H1 (cell line): Measurements from ENCODE around the gene GNAI1. TPM values are rescaled to one million over a fixed set of nuclear protein-coding genes. Genes with fewer than 3 reads are reported as not detected.

Source experiments
- CTCF ChIA-PET: fragments of 300-600 bp; sonication (Branson Sonifier 250); formaldehyde crosslinking; loops from one replicate; lab custom pipeline; 2021; ENCODE audit not compliant: partially characterized antibody; lab: Charles Lee
- POLR2A ChIA-PET: fragments of 300-600 bp; sonication (Branson Sonifier 250); formaldehyde crosslinking; loops from one replicate; lab custom pipeline; 2021; ENCODE audit warnings: inconsistent platforms; ENCODE audit not compliant: partially characterized antibody; lab: Charles Lee
- DNase-seq, 2 experiments: peaks; one replicate each; pipeline versions ENCODE4 v3.0.0 to v3.0.0-alpha.2; 2010 to 2022; ENCODE audit warnings: low spot score in 2 of 2, low read depth in 1 of 2, mixed read lengths in 1 of 2
- FAIRE-seq: peaks from 2 replicates; lab custom pipeline; 2011; peaks lifted over from hg19 to GRCh38; lab: Jason Lieb, UNC
- H2AFZ ChIP-seq: 2 replicates; pipeline ENCODE4 v1.8.1; 2012; ENCODE audit warnings: low read length, inconsistent platforms
- H2AK5ac ChIP-seq: 2 replicates; pipeline ENCODE4 v1.6.1; 2013; ENCODE audit warnings: low read depth, low read length
- H2BK120ac ChIP-seq: replicated peaks from 2 replicates; pipeline ENCODE3; 2013; ENCODE audit warnings: low read depth, low read length, inconsistent platforms
- H2BK12ac ChIP-seq: 2 replicates; pipeline ENCODE4 v1.6.1; 2013; ENCODE audit warnings: low read depth, low read length
- H2BK15ac ChIP-seq: 2 replicates; pipeline ENCODE4 v1.6.1; 2013; ENCODE audit warnings: low read length
- H2BK20ac ChIP-seq: 2 replicates; pipeline ENCODE4 v1.6.1; 2013; ENCODE audit warnings: low read length
- H2BK5ac ChIP-seq: 2 replicates; pipeline ENCODE4 v1.6.1; 2013; ENCODE audit warnings: low read depth, low read length
- H3K14ac ChIP-seq: 2 replicates; pipeline ENCODE4 v1.6.1; 2013; ENCODE audit warnings: inconsistent platforms; ENCODE audit not compliant: insufficient read length
- H3K18ac ChIP-seq: 2 replicates; pipeline ENCODE4 v1.6.1; 2013; ENCODE audit warnings: low read length; ENCODE audit errors: extremely low read depth
- H3K23ac ChIP-seq: 2 replicates; pipeline ENCODE4 v1.6.1; 2013; ENCODE audit warnings: inconsistent platforms; ENCODE audit not compliant: insufficient read length
- H3K23me2 ChIP-seq: 2 replicates; pipeline ENCODE4 v1.6.1; 2013; ENCODE audit warnings: low read depth, low read length
- H3K27ac ChIP-seq: 2 replicates; pipeline ENCODE4 v1.6.1; 2011; ENCODE audit warnings: low read depth, low read length, inconsistent platforms
- H3K27me3 ChIP-seq, 4 experiments: replicated peaks in 1 of 4; 1 replicate in 1 of 4; 2 replicates in 3 of 4; pipeline versions ENCODE4 v1.6.1 to v1.8.1; 2011 to 2013; ENCODE audit warnings: low read length in 3 of 4, mild to moderate bottlenecking in 3 of 4, inconsistent platforms in 2 of 4, mixed read lengths in 2 of 4, moderate library complexity in 1 of 4; ENCODE audit not compliant: control insufficient read depth in 3 of 4, insufficient read depth in 3 of 4; ENCODE audit errors: extremely low read depth in 1 of 4
- H3K36me3 ChIP-seq, 4 experiments: 2 replicates each; pipeline versions ENCODE4 v1.6.1 to v1.8.1; 2011 to 2013; ENCODE audit warnings: mild to moderate bottlenecking in 4 of 4, low read length in 3 of 4, moderate library complexity in 2 of 4, control low read depth in 1 of 4, inconsistent platforms in 1 of 4; ENCODE audit not compliant: insufficient read depth in 4 of 4, control insufficient read depth in 2 of 4
- H3K4ac ChIP-seq: replicated peaks from 2 replicates; pipeline ENCODE3; 2013; ENCODE audit warnings: low read length, low read depth, mixed read lengths, inconsistent platforms; ENCODE audit not compliant: insufficient read length
- H3K4me1 ChIP-seq, 4 experiments: replicated peaks in 1 of 4; 1 replicate in 1 of 4; 2 replicates in 3 of 4; pipeline versions ENCODE4 v1.6.1 to v1.8.1; 2011 to 2013; ENCODE audit warnings: low read length in 3 of 4, inconsistent platforms in 2 of 4, mixed read lengths in 1 of 4; ENCODE audit not compliant: insufficient read depth in 4 of 4, control insufficient read depth in 3 of 4
- H3K4me2 ChIP-seq, 2 experiments: 2 replicates each; pipeline versions ENCODE4 v1.6.1 to v1.8.1; 2011 to 2013; ENCODE audit warnings: low read depth in 2 of 2, low read length in 2 of 2, control low read depth in 1 of 2, inconsistent platforms in 1 of 2, mild to moderate bottlenecking in 1 of 2; ENCODE audit not compliant: insufficient read depth in 1 of 2
- H3K4me3 ChIP-seq, 4 experiments: fragments of 200-600, 300-600 bp in 1 of 4; sonication (generic), shearing (Covaris generic), sonication (Bioruptor Twin) in 1 of 4; 2 replicates each; pipeline versions ENCODE4 v1.5.1 to v1.8.1; 2011 to 2016; ENCODE audit warnings: low read length in 4 of 4, low read depth in 3 of 4, control low read depth in 2 of 4, inconsistent platforms in 2 of 4, mild to moderate bottlenecking in 2 of 4, mixed read lengths in 1 of 4, moderate library complexity in 1 of 4; ENCODE audit not compliant: insufficient read depth in 2 of 4; ENCODE audit errors: extremely low read depth in 1 of 4
- H3K56ac ChIP-seq: replicated peaks from 2 replicates; pipeline ENCODE3; 2013; ENCODE audit warnings: low read depth, mild to moderate bottlenecking, mixed read lengths, low read length, inconsistent platforms; ENCODE audit not compliant: insufficient read length
- H3K79me1 ChIP-seq: 2 replicates; pipeline ENCODE4 v1.6.1; 2013; ENCODE audit warnings: low read depth, low read length, control low read depth
- H3K79me2 ChIP-seq, 2 experiments: 2 replicates each; pipeline versions ENCODE4 v1.6.1 to v1.8.1; 2012 to 2013; ENCODE audit warnings: low read length in 2 of 2, mild to moderate bottlenecking in 2 of 2, inconsistent platforms in 1 of 2; ENCODE audit not compliant: insufficient read depth in 2 of 2, control insufficient read depth in 1 of 2
- H3K9ac ChIP-seq, 4 experiments: replicated peaks in 1 of 4; 1 replicate in 1 of 4; 2 replicates in 3 of 4; pipeline versions ENCODE4 v1.6.1 to v1.8.1; 2011 to 2013; ENCODE audit warnings: low read depth in 3 of 4, low read length in 3 of 4, control low read depth in 2 of 4, mild to moderate bottlenecking in 2 of 4, moderate library complexity in 2 of 4, inconsistent platforms in 1 of 4; ENCODE audit errors: extremely low read depth in 1 of 4
- H3K9me3 ChIP-seq, 2 experiments: 2 replicates each; pipeline versions ENCODE4 v1.6.1 to v1.8.1; 2012 to 2013; ENCODE audit warnings: mild to moderate bottlenecking in 2 of 2, moderate library complexity in 2 of 2, control low read depth in 1 of 2, inconsistent platforms in 1 of 2, low read depth in 1 of 2, low read length in 1 of 2, mixed read lengths in 1 of 2; ENCODE audit not compliant: insufficient read depth in 2 of 2
- H4K20me1 ChIP-seq, 2 experiments: replicated peaks in 1 of 2; 2 replicates each; pipeline versions ENCODE3 to v1.8.1; 2011 to 2013; ENCODE audit warnings: inconsistent platforms in 2 of 2, low read length in 2 of 2, mild to moderate bottlenecking in 1 of 2; ENCODE audit not compliant: insufficient read depth in 2 of 2, control insufficient read depth in 1 of 2
- H4K5ac ChIP-seq: 2 replicates; pipeline ENCODE4 v1.6.1; 2013; ENCODE audit warnings: low read length, low read depth, mixed read lengths, inconsistent platforms; ENCODE audit not compliant: insufficient read length
- H4K8ac ChIP-seq: 2 replicates; pipeline ENCODE4 v1.8.0; 2013; ENCODE audit warnings: mild to moderate bottlenecking, moderate library complexity, low read length, inconsistent platforms; ENCODE audit not compliant: insufficient read depth; ENCODE audit errors: extremely low read depth
- H4K91ac ChIP-seq: replicated peaks from 2 replicates; pipeline ENCODE3; 2013; ENCODE audit warnings: low read length, mixed read lengths, inconsistent platforms; ENCODE audit not compliant: insufficient read length
- ATF2 ChIP-seq: IDR thresholded peaks from 2 replicates; pipeline ENCODE4 v1.6.1; 2012; ENCODE audit warnings: low read length, inconsistent platforms
- BACH1 ChIP-seq: IDR thresholded peaks from 2 replicates; pipeline ENCODE4 v1.6.1; 2012; ENCODE audit warnings: low read length, improper control_type of control experiment
- BCL11A ChIP-seq, 2 experiments: IDR thresholded peaks; one replicate each; pipeline ENCODE4 v1.6.1; 2011; ENCODE audit warnings: low read depth in 2 of 2, low read length in 2 of 2, mild to moderate bottlenecking in 2 of 2
- CBX8 ChIP-seq: fragments of 300-800, 300-1000 bp; sonication (generic); IDR thresholded peaks from 2 replicates; pipeline ENCODE4 v1.7.1; 2016; ENCODE audit warnings: low read depth, low read length, borderline replicate concordance
- CHD2 ChIP-seq: IDR thresholded peaks from 2 replicates; pipeline ENCODE4 v1.6.1; 2012; ENCODE audit warnings: low read length, improper control_type of control experiment
- GABPA ChIP-seq: IDR thresholded peaks from 2 replicates; pipeline ENCODE4 v1.6.1; 2011; ENCODE audit warnings: mild to moderate bottlenecking, low read length, moderate library complexity, borderline replicate concordance; ENCODE audit not compliant: insufficient read depth
- MAFK ChIP-seq: IDR thresholded peaks from 2 replicates; pipeline ENCODE4 v1.6.1; 2012; ENCODE audit warnings: low read depth, mild to moderate bottlenecking, improper control_type of control experiment, low read length
- MAX ChIP-seq: IDR thresholded peaks from 2 replicates; pipeline ENCODE4 v1.6.1; 2012; ENCODE audit warnings: inconsistent platforms
- SIN3A ChIP-seq, 2 experiments: IDR thresholded peaks in 1 of 2; conservative IDR thresholded peaks in 1 of 2; 2 replicates each; pipeline ENCODE4 v1.6.1; 2011 to 2012; ENCODE audit warnings: low read length in 2 of 2, improper control_type of control experiment in 1 of 2, low read depth in 1 of 2, mild to moderate bottlenecking in 1 of 2
- ZNF274 ChIP-seq: IDR thresholded peaks from 2 replicates; pipeline ENCODE4 v1.7.0; 2012; ENCODE audit warnings: low read length, borderline replicate concordance; ENCODE audit errors: extremely low read depth
- WGBS, 2 experiments: shearing (Covaris generic) in 1 of 2; methylation state at CpG; one replicate each; pipeline versions ENCODE4 v1.1.6 to v1.1.7; 2013 to 2015; ENCODE audit warnings: low lambda C conversion rate in 2 of 2, mixed read lengths in 2 of 2, inconsistent platforms in 1 of 2, low coverage in 1 of 2, missing lambda C conversion rate in 1 of 2; ENCODE audit not compliant: insufficient replicate concordance in 2 of 2, insufficient coverage in 1 of 2, insufficient read length in 1 of 2; ENCODE audit errors: extremely low coverage in 1 of 2, missing lambda C conversion rate in 1 of 2; 5-methylcytosine and 5-hydroxymethylcytosine counted together
- polyA plus RNA-seq, 7 experiments: library from polyadenylated mRNA; depleted of rRNA in 3 of 7; stranded (reverse) in 5 of 7; unstranded in 2 of 7; fragments of >200 nt in 5 of 7; fragments of 200-250 nt in 2 of 7; gene quantifications; 1 replicate in 5 of 7; 2 replicates in 1 of 7; 4 replicates in 1 of 7; pipeline versions ENCODE4 v1.2.1 to v1.2.3, GENCODE V29; 2011 to 2013; ENCODE audit warnings: missing spikeins in 2 of 7, mixed read lengths in 2 of 7
- total RNA-seq: library from RNA; stranded (reverse); fragmentation: NEBNext Ultra II Directional; extraction: Animal tissue kit (Norgen Biotek cat#: 25700); gene quantifications from 2 replicates; pipeline ENCODE4 v1.2.1, GENCODE V29; 2021

GNAI1 gene
- total and polyA plus RNA-seq, 2 of the 8 experiments (the other 6 are each of a cell fraction or from before 2014, with no cell fraction given): 8.0 to 29.5 TPM

- no peak for FAIRE-seq
- POLR2A ChIA-PET: no interaction called here
Observed at GRCh38 chr7:80272560-80273239, 138.1 kb downstream of the GNAI1 start.

More at GRCh38 chr7:80272560-80273239, 138.1 kb downstream of the GNAI1 start:
- H3K79me1 ChIP-seq: no peaks in the 10 kb centered on the region
- no peaks in the 10 kb centered on the region for H3K27me3 ChIP-seq
- 79% methylated on average over 4 of the region's 4 CpGs; no CpG with 5 or more reads in 1 of the 2 experiments for WGBS, 2 experiments
- H4K8ac ChIP-seq: no peak overlapping the region
- no peak overlapping the region for H2BK120ac ChIP-seq
- no peaks in the 10 kb centered on the region for H3K36me3 ChIP-seq
- H2BK5ac ChIP-seq: no peak overlapping the region
- H3K27ac ChIP-seq: no peak overlapping the region
- no peak overlapping the region for H2AFZ ChIP-seq
- no peak overlapping the region for H2BK20ac ChIP-seq
- no peaks in the 10 kb centered on the region for H3K23me2 ChIP-seq
- no peaks in the 10 kb centered on the region for H3K9me3 ChIP-seq
- CTCF ChIA-PET: interaction anchor here (0.7 kb wide), 1 partner anchor 185 kb away, joined by 3 read pairs; no protein-coding TSS in a partner anchor
- no peak overlapping the region for H3K56ac ChIP-seq
- no peak overlapping the region for H4K91ac ChIP-seq
- no peak overlapping the region for H3K23ac ChIP-seq
- H3K4me2 ChIP-seq: no peak overlapping the region
- H3K4ac ChIP-seq: no peak overlapping the region
- H3K18ac ChIP-seq: no peak overlapping the region
- H3K14ac ChIP-seq: no peak overlapping the region
- H3K9ac ChIP-seq: no peak overlapping the region
- no peaks in the 10 kb centered on the region for H3K79me2 ChIP-seq
- no peak overlapping the region for H2BK15ac ChIP-seq
- no peaks in the 10 kb centered on the region for H4K20me1 ChIP-seq
- H2BK12ac ChIP-seq: no peak overlapping the region
- no peak overlapping the region for H2AK5ac ChIP-seq
- TF ChIP-seq MAFK (no peak), ZNF274 (no peak), SIN3A (conservative IDR thresholded peaks at IDR 0.05 in 1 of 2, IDR thresholded peaks at IDR 0.05 in 1 of 2; ENCODE audit: low read depth in 1 of 2, low read length in 2 of 2) (no peak), BCL11A (IDR thresholded peaks at IDR 0.05; ENCODE audit: low read depth in 2 of 2, low read length in 2 of 2) (no peak), CBX8 (no peak), MAX (no peak), ATF2 (no peak), BACH1 (no peak), GABPA (no peak), CHD2 (no peak)
- H3K4me3 ChIP-seq: no peak overlapping the region
- H4K5ac ChIP-seq: no peak overlapping the region
- H3K4me1 ChIP-seq: peaks cover 0 to 3% (median 0%) of the 10 kb centered on the region in 4 experiments; a peak in 1 of 7 replicates
- no peak for DNase-seq
